Smooth muscle cell of the pulmonary artery (primary cell): ENCODE data around the gene RAP1GDS1. TPM values are rescaled to one million over a fixed set of nuclear protein-coding genes. Genes with fewer than 3 reads are reported as not detected.

Experiments used
- total RNA-seq: library from RNA; depleted of rRNA; stranded (reverse); fragments of >200 nt; gene quantifications from 2 replicates; pipeline ENCODE4 v1.2.3, GENCODE V29; 2014

RAP1GDS1 gene
- 62.9 and 86.8 TPM in 2 replicates for total RNA-seq

DNA sequence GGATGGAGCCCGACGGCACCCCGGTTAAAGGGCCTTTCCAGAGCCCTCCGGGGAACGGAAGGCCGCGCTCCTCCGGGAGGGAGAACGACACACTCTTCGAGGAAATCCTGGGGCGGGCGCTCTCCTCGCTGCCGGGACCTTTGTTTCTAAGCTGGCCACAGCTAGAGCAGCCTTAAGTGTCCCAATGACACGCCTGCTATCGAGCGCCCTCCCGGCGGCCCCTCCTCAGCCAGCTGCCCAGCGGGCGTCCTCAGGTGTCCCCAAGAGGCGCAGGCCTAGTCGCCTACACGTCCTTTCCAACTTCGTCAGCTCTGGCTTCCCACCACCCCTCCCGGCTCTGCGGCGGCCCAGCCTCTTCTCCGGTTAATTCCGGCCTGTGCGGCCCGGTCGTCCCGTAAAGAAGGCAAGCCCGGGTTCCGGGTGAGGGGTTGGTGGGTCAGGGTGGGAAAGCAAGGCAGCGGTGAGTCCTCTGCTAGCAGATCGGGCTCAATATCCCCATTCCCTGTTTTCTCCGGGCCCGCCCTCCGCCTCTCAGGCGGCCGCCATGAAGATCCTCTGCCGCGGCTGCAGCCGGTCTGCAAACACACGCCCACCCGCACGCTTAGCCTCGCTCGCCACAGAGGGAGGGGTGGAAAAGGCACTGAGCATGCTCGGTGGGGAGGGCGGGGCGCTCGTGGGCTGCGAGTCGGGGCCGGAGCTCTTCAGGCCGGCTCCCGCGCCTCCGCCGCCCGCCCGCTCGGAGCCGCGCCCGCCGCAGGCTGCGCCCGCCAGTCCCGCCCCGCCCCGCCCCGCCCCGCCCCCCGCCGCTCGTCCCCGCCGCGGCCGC lies at the start of gene RAP1GDS1:
Gene RAP1GDS1, plus strand, starts transcription at position 806 of the 826 bp plus-strand sequence. CDS start 182 bp downstream, outside the sequence.

Other genes starting within 250 kb of the RAP1GDS1 start
- 0.10 TPM in 1 of 2 replicates, not detected in the other for gene STPG2, start 117.9 kb upstream of the RAP1GDS1 start, total RNA-seq